ENCODE results near the gene CEP162. TPM values are rescaled to one million over a fixed set of nuclear protein-coding genes. Genes with fewer than 3 reads are reported as not detected.

CEP162 gene
- total and polyA plus RNA-seq, 2 experiments from 2014 or later = 9.2 to 15.4 TPM

GRCh38 chr6:84141521-84141920, 85.9 kb downstream of the CEP162 start (continued):
- TF ChIP-seq, protein P1, sequence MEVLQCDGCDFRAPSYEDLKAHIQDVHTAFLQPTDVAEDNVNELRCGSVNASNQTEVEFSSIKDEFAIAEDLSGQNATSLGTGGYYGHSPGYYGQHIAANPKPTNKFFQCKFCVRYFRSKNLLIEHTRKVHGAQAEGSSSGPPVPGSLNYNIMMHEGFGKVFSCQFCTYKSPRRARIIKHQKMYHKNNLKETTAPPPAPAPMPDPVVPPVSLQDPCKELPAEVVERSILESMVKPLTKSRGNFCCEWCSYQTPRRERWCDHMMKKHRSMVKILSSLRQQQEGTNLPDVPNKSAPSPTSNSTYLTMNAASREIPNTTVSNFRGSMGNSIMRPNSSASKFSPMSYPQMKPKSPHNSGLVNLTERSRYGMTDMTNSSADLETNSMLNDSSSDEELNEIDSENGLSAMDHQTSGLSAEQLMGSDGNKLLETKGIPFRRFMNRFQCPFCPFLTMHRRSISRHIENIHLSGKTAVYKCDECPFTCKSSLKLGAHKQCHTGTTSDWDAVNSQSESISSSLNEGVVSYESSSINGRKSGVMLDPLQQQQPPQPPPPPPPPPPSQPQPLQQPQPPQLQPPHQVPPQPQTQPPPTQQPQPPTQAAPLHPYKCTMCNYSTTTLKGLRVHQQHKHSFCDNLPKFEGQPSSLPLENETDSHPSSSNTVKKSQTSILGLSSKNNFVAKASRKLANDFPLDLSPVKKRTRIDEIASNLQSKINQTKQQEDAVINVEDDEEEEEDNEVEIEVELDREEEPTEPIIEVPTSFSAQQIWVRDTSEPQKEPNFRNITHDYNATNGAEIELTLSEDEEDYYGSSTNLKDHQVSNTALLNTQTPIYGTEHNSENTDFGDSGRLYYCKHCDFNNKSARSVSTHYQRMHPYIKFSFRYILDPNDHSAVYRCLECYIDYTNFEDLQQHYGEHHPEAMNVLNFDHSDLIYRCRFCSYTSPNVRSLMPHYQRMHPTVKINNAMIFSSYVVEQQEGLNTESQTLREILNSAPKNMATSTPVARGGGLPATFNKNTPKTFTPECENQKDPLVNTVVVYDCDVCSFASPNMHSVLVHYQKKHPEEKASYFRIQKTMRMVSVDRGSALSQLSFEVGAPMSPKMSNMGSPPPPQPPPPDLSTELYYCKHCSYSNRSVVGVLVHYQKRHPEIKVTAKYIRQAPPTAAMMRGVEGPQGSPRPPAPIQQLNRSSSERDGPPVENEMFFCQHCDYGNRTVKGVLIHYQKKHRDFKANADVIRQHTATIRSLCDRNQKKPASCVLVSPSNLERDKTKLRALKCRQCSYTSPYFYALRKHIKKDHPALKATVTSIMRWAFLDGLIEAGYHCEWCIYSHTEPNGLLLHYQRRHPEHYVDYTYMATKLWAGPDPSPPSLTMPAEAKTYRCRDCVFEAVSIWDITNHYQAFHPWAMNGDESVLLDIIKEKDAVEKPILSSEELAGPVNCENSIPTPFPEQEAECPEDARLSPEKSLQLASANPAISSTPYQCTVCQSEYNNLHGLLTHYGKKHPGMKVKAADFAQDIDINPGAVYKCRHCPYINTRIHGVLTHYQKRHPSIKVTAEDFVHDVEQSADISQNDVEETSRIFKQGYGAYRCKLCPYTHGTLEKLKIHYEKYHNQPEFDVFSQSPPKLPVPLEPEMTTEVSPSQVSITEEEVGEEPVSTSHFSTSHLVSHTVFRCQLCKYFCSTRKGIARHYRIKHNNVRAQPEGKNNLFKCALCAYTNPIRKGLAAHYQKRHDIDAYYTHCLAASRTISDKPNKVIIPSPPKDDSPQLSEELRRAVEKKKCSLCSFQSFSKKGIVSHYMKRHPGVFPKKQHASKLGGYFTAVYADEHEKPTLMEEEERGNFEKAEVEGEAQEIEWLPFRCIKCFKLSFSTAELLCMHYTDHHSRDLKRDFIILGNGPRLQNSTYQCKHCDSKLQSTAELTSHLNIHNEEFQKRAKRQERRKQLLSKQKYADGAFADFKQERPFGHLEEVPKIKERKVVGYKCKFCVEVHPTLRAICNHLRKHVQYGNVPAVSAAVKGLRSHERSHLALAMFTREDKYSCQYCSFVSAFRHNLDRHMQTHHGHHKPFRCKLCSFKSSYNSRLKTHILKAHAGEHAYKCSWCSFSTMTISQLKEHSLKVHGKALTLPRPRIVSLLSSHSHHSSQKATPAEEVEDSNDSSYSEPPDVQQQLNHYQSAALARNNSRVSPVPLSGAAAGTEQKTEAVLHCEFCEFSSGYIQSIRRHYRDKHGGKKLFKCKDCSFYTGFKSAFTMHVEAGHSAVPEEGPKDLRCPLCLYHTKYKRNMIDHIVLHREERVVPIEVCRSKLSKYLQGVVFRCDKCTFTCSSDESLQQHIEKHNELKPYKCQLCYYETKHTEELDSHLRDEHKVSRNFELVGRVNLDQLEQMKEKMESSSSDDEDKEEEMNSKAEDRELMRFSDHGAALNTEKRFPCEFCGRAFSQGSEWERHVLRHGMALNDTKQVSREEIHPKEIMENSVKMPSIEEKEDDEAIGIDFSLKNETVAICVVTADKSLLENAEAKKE (CRISPR knock-in tag; IDR thresholded peaks at IDR 0.05) = no peak
- TF ChIP-seq NANOG (IDR thresholded peaks at IDR 0.05; ENCODE audit: borderline replicate concordance) (no peak), EZH2 (IDR thresholded peaks at IDR 0.05; ENCODE audit: low read depth, unreplicated experiment) (no peak), ZNF331 (CRISPR knock-in tag; IDR thresholded peaks at IDR 0.05; ENCODE audit: low read depth) (no peak), CREB1 (CRISPR knock-in tag; IDR thresholded peaks at IDR 0.05; ENCODE audit: low read depth) (no peak), JUNB (IDR thresholded peaks at IDR 0.05; ENCODE audit: unreplicated experiment) (no peak)

GRCh38 chr6:84139311-84139710, 88.1 kb downstream of the CEP162 start:
- no peak overlapping the region for H3K4me2 ChIP-seq
- no peak for DNase-seq (ENCODE audit: low spot score)
- Mint-ChIP-seq H3K27ac (no peak overlapping the region), H3K27me3 (ENCODE audit: insufficient read depth, low read depth, poor library complexity) (no peaks in the 10 kb centered on the region), H3K4me1 (peaks cover 16% of the 10 kb centered on the region; the same call in 2 of the 3 replicates), H3K36me3 (ENCODE audit: low read depth) (peaks cover 16% of the 10 kb centered on the region), H3K9me3 (peaks cover 6% of the 10 kb centered on the region), H3K4me3 (no peak overlapping the region)
- peaks cover 15% of the 10 kb centered on the region; the same call in 1 of the 2 replicates for H3K4me1 ChIP-seq (ENCODE audit: insufficient read depth)
- H3K36me3 ChIP-seq (ENCODE audit: insufficient read depth) = no peaks in the 10 kb centered on the region
- no peaks in the 10 kb centered on the region for H3F3A ChIP-seq (replicated peaks; ENCODE audit: low read depth)
- TF ChIP-seq STAT1 (IDR thresholded peaks at IDR 0.05; ENCODE audit: unreplicated experiment) (no peak), EZH2 (IDR thresholded peaks at IDR 0.05; ENCODE audit: low read depth, unreplicated experiment) (no peak)
- H3K27me3 ChIP-seq (ENCODE audit: insufficient read depth) = no peaks in the 10 kb centered on the region
- no peak overlapping the region for H2AFZ ChIP-seq
- H3K27ac ChIP-seq (ENCODE audit: low read depth) = no peak overlapping the region
- H3K4me3 ChIP-seq = no peak overlapping the region
- H3K79me2 ChIP-seq (replicated peaks; ENCODE audit: insufficient read depth) = no peaks in the 10 kb centered on the region
- ATAC-seq = no peak
- no peaks in the 10 kb centered on the region for H4K20me1 ChIP-seq (replicated peaks; ENCODE audit: insufficient read depth)
- H3K9me2 ChIP-seq (ENCODE audit: insufficient read depth) = no peaks in the 10 kb centered on the region
